GM18873 (cell line): ENCODE measurements around the gene EMILIN3.
"Not testable (repeated sequence)": the region's sequence is repeated elsewhere in the genome, so short reads cannot be mapped to it uniquely, and the experiment has no call there.

Experiments used
- ATAC-seq: cut with Tn5 transposase; IDR thresholded peaks from one replicate; pipeline ENCODE4 v1.9.1; 2021; ENCODE audit warnings: mild to moderate bottlenecking, moderate library complexity, moderate number of reproducible peaks; ENCODE audit not compliant: unreplicated experiment, low FRiP score

Gene EMILIN3

GRCh38 chr20:41329435-41330342 is 36.9 kb downstream of the EMILIN3 start:
- ATAC-seq: no peak

- ATAC-seq: no peak
Measured at GRCh38 chr20:41327178-41327577, 39.4 kb downstream of the EMILIN3 start.

DNA sequence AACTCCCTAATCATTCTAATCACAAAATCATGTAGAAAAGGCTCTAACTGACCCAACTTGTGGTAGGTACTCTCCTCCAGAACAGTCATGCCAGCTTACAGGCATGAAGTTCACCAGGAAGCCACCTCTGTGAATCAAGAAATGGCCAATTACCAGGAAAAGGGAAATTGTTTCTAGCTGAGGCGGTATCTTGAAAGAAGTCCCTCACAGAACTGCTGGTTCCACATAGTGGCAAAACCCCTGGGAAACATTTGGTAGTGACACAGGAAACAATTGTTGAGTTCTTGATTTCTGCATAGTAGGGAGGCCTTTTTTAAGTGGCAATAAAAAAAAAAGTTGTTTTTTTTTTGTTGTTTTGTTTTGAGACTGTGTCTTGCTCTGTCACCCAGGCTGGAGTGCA is 45.6 kb downstream of the EMILIN3 start:
- ATAC-seq: no peak

- ATAC-seq: no peak
Measured at GRCh38 chr20:41320441-41320840, 46.2 kb downstream of the EMILIN3 start.

- ATAC-seq: no peak
Measured at GRCh38 chr20:41318271-41318649, 48.4 kb downstream of the EMILIN3 start.

DNA sequence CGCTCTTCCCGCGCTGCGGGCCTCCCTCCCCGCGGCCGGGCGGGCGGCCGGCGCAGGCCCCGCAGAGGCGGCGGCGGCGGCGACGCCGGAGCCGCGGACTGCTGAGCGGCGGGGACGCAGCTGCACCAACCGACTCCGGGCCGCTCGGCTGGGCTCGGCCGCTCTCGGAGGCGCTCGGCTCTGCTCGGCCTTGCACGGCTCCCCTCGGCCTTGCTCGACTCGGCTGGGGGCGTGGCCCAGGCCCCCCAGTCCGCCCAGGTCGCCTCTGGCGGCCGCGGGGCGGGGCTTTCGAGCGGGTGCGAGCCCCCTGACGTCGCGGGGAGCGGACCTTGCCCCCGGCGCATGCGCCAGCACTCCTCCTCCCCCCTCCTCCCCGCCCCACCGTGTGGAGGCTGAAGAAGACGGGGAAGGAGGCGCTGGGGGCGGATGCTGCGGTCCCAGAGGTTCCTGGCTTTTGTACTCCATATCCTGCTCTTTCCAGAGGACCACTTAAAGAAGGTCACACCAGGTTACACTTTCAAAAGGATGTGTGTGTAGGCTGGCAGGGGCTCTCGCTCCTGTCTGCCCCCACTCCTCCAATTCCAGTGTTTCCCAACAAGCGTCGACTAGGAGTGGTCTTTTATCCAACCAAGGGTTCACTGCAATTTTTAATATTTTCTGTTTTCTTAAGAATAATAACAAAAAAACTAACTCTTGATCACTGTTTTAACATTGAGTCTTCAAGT is 48.9 kb downstream of the EMILIN3 start, which contains the start of gene ZHX3:
TSS of gene ZHX3 (minus strand) at position 186 of the 725 bp plus-strand sequence. CDS start 112,815 bp downstream, outside the sequence.
- peak; percentile 86 for ATAC-seq

GRCh38 chr20:41316602-41317545 is 49.7 kb downstream of the EMILIN3 start:
- peak; percentile 31 for ATAC-seq

- no peak for ATAC-seq
Measured at GRCh38 chr20:41316051-41316450, 50.6 kb downstream of the EMILIN3 start.

- ATAC-seq: no peak
Measured at GRCh38 chr20:41314386-41314785, 52.2 kb downstream of the EMILIN3 start.

GRCh38 chr20:41312009-41312408 is 54.6 kb downstream of the EMILIN3 start:
- ATAC-seq: not testable (repeated sequence)
